KMS-11 (cell line): ENCODE measurements around the gene SLC2A1.

ENCODE experiments used
- H2AFZ ChIP-seq: fragments of 200-600 bp; sonication (generic); 2 replicates; pipeline ENCODE4 v1.6.1; 2016; ENCODE audit warnings: antibody characterized with exemption, mixed run types, low read depth
- H3K27ac ChIP-seq: fragments of 200-600 bp; sonication (generic); 2 replicates; pipeline ENCODE4 v1.6.1; 2016; ENCODE audit warnings: mild to moderate bottlenecking, mixed run types
- H3K27me3 ChIP-seq: fragments of 200-600 bp; sonication (generic); 2 replicates; pipeline ENCODE4 v1.6.1; 2017; ENCODE audit warnings: mild to moderate bottlenecking, low read depth, mixed run types, moderate library complexity; ENCODE audit not compliant: insufficient read depth
- H3K36me3 ChIP-seq: fragments of 200-600 bp; sonication (generic); 2 replicates; pipeline ENCODE4 v1.6.1; 2017; ENCODE audit warnings: mild to moderate bottlenecking, mixed run types; ENCODE audit not compliant: insufficient read depth
- H3K4me1 ChIP-seq: fragments of 200-600 bp; sonication (generic); 2 replicates; pipeline ENCODE4 v1.6.1; 2016; ENCODE audit warnings: mild to moderate bottlenecking, low read depth, mixed run types; ENCODE audit not compliant: poor library complexity, severe bottlenecking
- H3K4me2 ChIP-seq: fragments of 200-600 bp; sonication (generic); 2 replicates; pipeline ENCODE4 v1.7.0; 2016; ENCODE audit warnings: mild to moderate bottlenecking, mixed run types
- H3K4me3 ChIP-seq: fragments of 200-600 bp; sonication (generic); IDR thresholded peaks from 2 replicates; pipeline ENCODE4 v1.6.1; 2017; ENCODE audit warnings: low read depth, low read length, mixed read lengths; ENCODE audit not compliant: insufficient read depth
- H3K79me2 ChIP-seq: fragments of 200-600 bp; sonication (generic); 2 replicates; pipeline ENCODE4 v1.6.1; 2016; ENCODE audit warnings: low read depth, mixed run types; ENCODE audit not compliant: insufficient read depth
- H3K9ac ChIP-seq: fragments of 200-600 bp; sonication (generic); 2 replicates; pipeline ENCODE4 v1.6.1; 2016; ENCODE audit warnings: mild to moderate bottlenecking, mixed run types
- H4K20me1 ChIP-seq: fragments of 200-600 bp; sonication (generic); 2 replicates; pipeline ENCODE4 v1.6.1; 2016; ENCODE audit warnings: mild to moderate bottlenecking, mixed run types; ENCODE audit not compliant: insufficient read depth
- CTCF ChIP-seq: fragments of 200-600 bp; sonication (generic); conservative IDR thresholded peaks from 2 replicates; pipeline ENCODE4 v1.6.1; 2017; ENCODE audit warnings: low read depth, mild to moderate bottlenecking, antibody characterized with exemption, low read length, moderate library complexity, mixed read lengths

The SLC2A1 gene

DNA sequence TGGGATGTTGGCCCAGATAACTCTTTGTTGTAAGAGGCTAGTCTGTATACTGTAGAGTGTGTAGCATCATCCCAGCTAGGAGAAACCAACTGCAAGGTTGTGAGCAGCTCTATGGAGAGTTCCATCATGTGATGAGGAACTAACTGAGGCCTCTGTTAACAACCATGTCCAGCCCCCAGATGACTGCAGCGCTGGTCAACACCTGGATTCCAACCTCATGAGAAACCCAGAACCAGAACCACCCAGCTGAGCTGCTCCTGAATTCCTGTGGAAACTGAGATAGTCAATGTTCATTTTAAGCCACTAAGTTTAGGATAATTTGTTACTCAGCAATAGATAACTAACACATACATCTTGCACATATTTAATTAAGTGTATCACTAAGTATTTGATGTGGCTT is 41.6 kb upstream of the SLC2A1 start:
- no peak overlapping the region for H3K4me2 ChIP-seq
- H3K27me3 ChIP-seq = no peaks in the 10 kb centered on the region
- H3K79me2 ChIP-seq = no peaks in the 10 kb centered on the region
- H3K9ac ChIP-seq = no peak overlapping the region
- no peak overlapping the region for H3K27ac ChIP-seq
- no peaks in the 10 kb centered on the region for H3K36me3 ChIP-seq
- no peak overlapping the region for H2AFZ ChIP-seq
- H4K20me1 ChIP-seq = no peaks in the 10 kb centered on the region
- H3K4me3 ChIP-seq = no peak overlapping the region
- no peaks in the 10 kb centered on the region for H3K4me1 ChIP-seq
- TF ChIP-seq CTCF = no peak

GRCh38 chr1:42999308-42999707 is 40.6 kb upstream of the SLC2A1 start:
- Histone ChIP-seq H3K4me3 (no peak overlapping the region), H2AFZ (no peak overlapping the region), H3K79me2 (no peaks in the 10 kb centered on the region), H3K4me1 (no peaks in the 10 kb centered on the region), H3K36me3 (no peaks in the 10 kb centered on the region), H3K27me3 (no peaks in the 10 kb centered on the region), H3K4me2 (no peak overlapping the region), H3K9ac (no peak overlapping the region), H4K20me1 (no peaks in the 10 kb centered on the region), H3K27ac (no peak overlapping the region)
- TF ChIP-seq CTCF = no peak

GRCh38 chr1:42998386-42998785 is 39.7 kb upstream of the SLC2A1 start:
- no peaks in the 10 kb centered on the region for H3K27me3 ChIP-seq
- no peak for TF ChIP-seq CTCF
- no peak overlapping the region for H2AFZ ChIP-seq
- H3K4me2 ChIP-seq = no peak overlapping the region
- no peak overlapping the region for H3K27ac ChIP-seq
- no peaks in the 10 kb centered on the region for H4K20me1 ChIP-seq
- no peaks in the 10 kb centered on the region for H3K79me2 ChIP-seq
- H3K36me3 ChIP-seq = no peaks in the 10 kb centered on the region
- H3K4me1 ChIP-seq = no peaks in the 10 kb centered on the region
- H3K9ac ChIP-seq = no peak overlapping the region
- H3K4me3 ChIP-seq = no peak overlapping the region

- Histone ChIP-seq H3K79me2 (no peaks in the 10 kb centered on the region), H3K4me2 (no peak overlapping the region), H2AFZ (no peak overlapping the region), H3K9ac (no peak overlapping the region), H3K27ac (no peak overlapping the region), H4K20me1 (no peaks in the 10 kb centered on the region), H3K36me3 (no peaks in the 10 kb centered on the region), H3K27me3 (no peaks in the 10 kb centered on the region), H3K4me1 (no peaks in the 10 kb centered on the region), H3K4me3 (no peak overlapping the region)
- no peak for TF ChIP-seq CTCF
Observed at GRCh38 chr1:42996384-42996970, 37.8 kb upstream of the SLC2A1 start.
